ENCODE measurements around the gene OGDH.

OGDH gene

DNA sequence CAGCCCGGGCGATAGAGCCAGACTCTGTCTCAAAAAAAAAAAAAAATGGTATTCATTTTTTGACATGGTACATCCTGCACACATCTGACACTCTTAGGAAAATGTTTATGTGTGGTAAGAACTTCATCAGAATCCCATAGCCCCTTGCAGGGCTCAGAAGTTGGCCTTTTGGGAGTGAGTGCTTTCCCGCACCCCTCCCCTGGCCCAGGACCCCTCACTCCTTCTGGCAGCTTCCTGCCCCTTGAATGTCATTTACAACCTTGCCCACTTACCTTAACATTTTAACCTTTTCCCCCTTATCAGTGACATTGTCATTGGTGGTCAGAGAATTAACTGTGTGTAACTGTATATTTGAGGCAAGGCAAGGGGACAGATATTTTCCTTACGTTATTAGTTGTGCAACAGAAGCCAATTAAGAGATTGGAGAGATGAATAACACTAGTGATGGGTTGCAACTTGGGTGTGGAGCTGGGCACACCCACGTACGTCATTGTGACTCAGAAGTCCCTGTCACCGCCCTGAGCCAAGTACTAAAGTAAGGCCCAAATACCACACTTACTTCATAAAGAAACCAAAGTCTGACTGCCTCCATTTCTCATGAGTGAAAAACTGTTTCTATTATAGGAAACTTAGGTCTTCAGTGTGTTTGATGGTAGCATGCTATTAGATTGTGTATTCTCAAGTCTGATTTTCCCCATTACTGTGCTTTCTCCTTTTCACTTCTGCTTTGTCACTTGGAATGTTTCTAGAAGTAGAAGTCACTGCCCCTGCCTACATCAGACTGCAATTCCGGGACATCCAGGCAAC, 31.6 kb downstream of the OGDH start:
- peak; percentile 69 for DNase-seq (ENCODE audit: low spot score)

DNA sequence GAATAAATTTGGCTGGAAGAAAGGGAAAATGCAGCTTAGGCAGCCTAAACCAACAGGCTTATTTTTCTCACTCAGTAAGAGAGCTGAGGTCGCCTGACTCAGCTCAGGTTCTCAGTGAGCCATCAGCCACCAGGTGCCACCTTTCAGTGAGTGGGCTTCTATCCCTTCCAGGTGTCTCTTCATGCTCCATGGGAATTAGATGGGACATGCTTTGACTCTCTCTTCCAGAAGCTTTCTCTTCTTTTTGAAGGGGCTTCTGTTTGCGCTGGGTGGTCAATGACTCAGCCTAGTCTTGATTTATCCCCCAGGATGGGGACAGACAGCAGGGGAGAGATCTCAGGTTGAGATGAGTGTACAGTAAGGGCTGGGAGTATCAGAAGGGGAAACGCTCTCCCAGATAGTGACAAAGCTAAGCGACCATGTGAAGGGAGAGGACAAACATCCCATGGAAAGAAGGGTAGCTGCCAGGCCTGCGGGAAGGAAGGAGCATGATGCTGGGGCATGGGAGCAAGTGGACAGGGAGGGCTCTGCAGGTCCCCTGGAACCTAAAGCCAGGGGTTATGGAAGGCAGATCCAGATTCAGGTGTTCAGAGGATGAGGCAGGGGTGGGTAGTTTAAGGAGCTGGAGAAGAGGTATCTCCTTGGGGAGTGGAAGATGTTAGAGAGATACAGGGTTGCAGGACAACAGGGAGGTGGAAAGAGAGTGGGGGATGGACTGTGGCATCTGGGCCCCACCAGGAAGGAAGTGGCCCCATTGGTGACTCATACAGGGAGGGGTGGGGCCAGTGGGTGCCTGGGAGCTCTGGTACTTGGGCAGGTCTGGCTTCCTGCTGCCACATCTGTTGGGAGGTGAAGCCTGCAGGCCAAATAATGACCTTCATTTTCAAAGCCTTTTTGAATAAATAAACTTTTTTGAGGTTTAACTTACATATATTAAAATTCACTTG, 32.5 kb downstream of the OGDH start:
- peak; percentile 91 for DNase-seq (ENCODE audit: low spot score)

DNA sequence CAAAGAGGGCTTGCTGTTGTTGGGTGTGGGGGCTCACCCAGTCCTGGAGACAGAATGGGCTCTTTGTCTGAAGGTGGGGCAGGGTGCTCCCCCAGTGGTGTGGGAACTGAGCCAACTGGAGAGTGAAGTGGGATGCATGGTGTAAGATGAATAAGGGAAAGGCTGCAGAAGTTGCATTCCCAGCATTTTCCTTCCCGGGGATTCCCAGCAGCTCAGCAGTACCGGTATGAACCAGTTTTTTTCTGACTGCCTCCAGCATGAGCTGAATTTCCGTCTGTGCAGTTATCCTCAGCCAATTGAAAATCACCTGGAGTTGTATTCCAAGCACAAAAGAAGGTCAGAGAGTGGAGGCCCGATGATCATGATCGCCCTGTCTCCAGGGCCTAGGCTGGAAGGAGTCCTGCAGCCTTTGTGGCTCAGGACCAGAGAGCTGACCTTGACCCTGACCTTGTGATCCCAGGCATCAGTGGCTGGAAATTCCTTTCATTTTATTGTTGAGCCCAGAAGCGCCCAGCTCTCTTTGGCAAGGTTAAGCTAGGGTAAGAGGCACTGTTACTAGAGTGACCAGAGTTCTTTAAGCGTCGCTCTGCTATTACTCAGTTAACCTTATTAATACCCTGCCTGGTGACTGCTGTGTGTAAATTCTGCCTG, 33.4 kb downstream of the OGDH start:
- peak; percentile 97 for DNase-seq (ENCODE audit: low spot score)

DNA sequence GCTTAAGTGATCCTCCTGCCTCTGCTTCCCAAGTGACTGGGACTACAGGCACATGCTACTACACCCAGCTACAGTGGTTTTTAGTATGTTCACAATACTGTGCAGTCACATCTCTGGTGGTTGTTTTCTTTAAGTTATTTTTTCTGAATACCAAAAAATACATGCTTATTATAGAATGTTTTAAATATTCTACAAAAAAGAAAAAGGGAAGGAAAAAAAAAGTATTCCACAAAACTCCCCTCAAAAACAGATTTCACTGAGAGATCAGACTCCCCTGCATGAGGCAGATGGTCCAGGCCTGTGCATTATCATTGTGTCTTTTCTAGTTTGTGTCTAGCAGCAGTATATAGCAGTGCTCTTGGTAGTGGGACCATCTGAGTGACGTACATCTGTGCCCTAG, 36.8 kb downstream of the OGDH start:
- no peak for DNase-seq (ENCODE audit: low spot score)

DNA sequence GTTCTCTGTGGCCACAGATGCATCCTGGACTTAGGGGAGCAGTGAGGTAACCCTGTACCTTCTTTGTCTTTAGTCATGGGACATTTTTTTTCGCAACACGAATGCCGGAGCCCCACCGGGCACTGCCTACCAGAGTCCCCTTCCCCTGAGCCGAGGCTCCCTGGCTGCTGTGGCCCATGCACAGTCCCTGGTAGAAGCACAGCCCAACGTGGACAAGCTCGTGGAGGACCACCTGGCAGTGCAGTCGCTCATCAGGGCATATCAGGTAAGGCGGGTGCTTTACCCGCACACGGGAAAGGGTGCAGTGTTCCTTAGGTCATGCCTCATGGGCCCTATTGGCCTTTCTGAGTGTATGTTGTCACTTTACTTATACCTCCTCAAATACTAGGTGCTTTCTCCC, 38.8 kb downstream of the OGDH start:
- no peak for DNase-seq (ENCODE audit: low spot score)

DNA sequence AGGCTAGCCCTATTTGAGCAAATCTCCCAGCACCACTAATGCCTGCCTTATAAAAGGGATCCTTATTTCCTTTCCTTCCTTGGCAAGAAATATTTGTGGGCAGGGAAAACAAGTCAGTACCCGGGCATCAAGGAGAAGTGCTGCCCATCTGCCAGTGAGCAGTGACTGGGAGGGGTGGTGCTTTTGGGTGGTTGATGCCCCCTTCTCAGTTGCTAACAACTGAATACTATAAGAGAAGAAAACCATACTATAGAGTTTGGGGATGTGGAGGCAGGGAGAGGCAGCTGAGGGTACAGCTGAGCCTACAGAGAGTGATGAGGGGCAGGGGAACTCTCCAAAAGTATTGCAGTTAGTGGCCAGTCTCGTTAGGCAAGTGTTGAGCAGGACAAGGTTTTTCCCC, 39.3 kb downstream of the OGDH start:
- DNase-seq (ENCODE audit: low spot score): no peak

DNA sequence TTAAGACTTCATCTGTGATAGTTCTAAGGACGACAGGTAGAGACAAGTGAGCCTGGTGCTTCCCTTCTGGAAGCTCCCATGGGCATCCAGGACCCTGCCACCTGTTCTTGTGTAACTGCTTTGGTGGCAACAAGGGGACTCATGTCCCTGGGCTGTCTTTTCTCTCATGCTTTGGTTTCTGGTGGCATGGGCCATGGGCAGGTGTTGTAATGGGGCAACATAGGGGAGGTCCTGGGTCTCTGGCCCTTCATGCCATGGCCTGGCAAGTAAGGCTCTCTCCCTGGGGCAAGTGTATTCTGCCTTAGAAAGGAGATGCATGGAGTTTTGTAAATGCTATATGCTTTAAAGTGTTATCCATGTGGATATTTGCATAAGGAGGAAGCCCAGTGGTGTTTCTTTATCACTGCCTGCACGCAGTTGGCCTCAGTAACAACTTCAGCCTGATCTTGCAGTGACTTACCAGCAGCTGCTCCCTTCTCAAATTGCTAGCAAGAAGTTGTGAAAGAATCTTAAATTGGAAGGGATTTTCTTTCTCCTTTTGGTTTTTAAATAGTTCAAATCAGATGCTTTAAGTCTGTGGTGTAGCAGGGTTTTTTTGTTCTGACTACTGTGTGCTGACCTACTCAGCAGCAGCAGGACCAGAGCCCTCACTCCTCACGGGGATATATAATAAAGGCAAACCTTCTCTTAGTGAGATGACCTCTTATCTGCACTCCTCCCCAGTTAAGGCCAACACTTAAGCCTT, 39.9 kb downstream of the OGDH start:
- no peak for DNase-seq (ENCODE audit: low spot score)

DNA sequence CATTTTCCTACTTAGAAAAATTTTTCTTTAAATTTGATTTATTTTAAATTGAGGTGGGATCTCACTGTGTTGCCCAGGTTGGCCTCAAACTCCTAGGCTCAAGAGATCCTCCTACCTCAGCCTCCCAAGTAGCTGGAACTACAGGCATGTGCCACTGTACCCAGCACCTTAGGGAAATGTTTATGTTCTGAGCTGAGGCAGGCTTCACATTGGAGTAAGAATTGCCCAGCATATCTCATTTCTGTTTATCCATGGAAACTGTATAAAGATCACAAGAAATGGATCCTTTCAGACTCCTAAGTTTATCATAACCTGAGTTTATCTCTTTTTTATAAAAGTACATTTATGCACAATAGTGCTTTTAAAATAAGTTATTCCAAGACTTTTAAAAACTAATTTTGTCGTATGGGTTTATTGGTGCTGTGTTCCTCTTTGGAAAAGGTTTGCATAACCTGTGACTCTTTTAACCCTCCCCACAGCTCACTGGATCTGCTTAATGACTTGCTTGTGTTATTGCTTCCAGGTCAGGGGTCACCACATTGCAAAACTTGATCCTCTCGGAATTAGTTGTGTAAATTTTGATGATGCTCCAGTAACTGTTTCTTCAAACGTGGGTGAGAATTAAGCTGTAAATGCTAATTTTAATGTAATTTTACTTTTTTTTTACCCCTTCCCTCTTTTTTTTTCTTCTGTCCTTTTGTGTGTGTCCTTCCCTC, 40.7 kb downstream of the OGDH start:
- DNase-seq (ENCODE audit: low spot score): no peak

DNA sequence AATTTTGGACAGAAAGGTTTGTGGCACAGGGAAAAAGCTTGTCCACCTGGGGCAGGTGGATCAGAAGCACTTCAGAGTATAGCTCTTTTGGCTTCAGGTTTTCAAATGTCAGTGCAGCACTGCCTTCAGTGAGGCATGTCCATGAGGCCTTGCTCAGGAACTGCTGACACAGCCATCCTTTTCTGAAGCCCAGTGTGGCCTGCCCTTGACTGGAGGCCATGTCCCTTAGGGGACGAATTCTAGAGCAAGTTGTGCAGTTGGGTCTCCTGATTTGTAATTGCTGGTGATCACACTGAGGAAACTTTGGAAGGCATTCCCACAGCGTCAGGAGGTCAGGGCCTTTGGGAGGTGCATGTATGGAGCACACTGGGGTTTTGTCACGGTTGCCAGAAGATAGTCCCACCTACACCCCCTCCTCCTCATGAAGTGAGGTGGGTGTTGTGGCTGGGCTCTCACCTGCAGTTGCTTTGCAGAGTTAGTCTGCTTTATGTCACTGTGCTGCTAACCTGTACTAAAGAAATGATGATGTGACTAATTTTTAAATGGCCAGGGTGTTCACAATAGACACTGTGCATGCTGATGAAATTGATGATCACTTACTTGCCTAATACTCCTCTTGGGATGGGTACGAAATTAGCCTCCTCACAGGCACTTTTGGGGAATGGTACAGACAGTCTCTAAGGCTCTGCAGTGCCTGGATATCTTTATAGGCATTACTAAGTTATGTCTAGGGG, 41.7 kb downstream of the OGDH start:
- no peak for DNase-seq (ENCODE audit: low spot score)

DNA sequence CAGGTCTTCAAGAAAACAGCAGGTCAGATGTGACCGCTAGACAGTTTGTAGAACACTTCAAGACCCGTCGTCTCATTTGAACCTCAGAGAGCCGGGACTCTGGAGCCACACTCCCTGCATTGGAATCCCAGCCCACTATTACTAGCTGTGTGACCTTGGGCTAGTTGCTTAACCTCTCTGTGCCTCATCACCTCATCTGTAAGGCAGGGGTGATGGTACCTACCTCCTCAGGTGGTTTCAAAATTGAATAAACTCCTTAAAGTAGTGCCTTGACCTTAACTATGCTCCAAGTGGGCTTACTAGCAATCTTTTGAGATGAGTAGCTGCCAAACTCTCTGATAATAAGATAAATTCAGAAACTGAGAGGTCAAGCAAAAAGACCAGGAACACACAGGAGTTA, 43.8 kb downstream of the OGDH start:
- DNase-seq (ENCODE audit: low spot score): no peak

DNA sequence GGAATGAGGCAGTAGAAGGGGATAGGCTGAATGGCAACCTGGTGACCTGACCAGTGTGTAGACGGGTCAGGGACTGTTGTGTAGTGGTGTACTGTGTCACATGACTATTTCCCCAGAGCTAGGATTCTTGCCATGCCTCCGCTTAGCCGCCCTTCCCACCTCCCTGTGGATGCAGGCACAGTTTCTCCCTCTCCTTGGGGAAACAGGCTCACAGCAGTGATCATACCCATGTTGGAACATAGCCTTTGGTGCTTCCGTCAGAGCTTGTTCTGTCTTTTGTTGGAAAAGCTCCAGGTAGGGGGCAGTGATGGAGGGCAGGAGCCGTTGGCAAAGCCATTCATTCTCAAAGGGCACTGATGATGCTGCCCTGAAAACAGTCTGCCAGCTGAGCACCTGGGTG, 44.3 kb downstream of the OGDH start:
- DNase-seq (ENCODE audit: low spot score): no peak

DNA sequence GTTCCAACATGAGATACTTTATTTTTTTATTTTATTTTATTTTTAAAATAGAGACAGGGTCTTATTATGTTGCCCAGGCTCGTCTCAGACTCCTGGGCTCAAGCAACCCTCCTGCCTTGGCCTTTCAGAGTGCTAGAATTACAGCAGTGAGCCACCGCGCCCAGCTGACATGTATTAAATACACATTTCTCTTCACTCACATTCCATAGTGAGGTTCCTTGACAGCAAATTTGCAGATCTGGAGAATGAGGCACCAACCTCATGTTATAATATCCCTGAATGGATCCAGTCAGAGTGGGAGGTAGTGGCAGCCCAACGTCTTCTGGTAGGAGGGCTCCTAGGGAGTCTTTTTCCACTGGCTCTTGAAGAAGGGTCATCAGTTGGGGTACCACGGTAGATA, 46.1 kb downstream of the OGDH start:
- no peak for DNase-seq (ENCODE audit: low spot score)

DNA sequence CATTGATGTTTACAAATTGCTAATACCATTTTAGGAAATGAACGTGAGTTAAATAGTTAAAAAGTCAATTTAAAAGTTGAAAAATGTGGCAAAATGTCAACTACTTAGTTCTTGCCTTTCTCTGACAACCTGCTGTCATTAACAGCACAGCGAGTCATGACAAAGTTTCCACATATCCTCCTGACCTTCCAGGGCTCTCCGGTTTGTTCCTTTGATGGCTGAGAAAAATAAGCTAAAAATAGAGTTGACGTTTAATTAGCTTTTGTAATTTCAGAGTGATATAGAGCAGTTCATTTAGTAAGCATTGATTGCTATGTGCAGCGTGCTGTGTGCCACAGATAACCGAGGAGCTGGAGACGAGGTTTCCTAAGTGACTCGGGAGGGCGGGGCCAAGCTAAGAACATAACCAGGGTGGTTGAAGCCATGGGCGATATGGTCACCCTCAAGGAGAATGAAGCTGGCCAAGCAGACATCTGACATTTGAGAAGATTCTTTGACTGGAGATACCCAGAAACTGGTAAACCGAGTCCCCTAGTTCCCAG, 47.9 kb downstream of the OGDH start:
- no peak for DNase-seq (ENCODE audit: low spot score)

DNA sequence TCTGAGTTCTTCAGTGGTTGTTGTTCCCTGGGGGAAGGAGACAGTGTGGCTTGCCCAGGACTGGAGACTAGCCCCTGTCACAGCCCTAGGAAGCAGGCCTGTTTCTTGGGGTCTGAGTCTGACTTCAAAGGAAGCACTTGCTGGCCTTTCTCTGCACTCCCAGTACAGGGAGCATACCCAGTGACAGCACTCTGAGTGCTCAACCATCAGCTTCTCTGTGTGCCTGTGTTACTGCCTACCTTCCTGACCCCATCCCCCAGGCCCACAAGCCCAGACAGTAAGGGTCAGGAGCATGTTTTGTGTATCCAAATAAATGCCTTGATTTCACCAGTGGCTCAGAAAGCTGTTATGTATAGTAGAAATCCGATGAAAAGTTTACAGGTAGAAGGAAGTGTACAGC, 48.9 kb downstream of the OGDH start:
- no peak for DNase-seq (ENCODE audit: low spot score)

DNA sequence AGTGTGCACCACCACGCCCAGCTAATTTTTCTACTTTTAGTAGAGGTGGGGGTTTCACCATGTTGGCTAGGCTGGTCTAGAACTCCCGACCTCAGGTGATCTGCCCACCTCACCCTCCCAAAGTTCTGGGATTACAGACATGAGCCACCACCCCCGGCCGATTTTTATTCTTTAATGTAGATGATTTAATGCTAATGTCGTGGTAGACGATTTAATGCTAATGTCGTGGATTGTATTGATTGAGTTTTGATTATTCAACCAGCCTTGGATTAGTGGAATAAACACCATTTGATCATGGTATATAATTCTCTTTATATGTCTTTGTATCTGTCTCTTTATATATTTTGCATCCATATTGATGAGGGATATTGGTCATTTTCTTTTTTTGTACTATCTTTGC, 52.6 kb downstream of the OGDH start:
- DNase-seq (ENCODE audit: low spot score): no peak

DNA sequence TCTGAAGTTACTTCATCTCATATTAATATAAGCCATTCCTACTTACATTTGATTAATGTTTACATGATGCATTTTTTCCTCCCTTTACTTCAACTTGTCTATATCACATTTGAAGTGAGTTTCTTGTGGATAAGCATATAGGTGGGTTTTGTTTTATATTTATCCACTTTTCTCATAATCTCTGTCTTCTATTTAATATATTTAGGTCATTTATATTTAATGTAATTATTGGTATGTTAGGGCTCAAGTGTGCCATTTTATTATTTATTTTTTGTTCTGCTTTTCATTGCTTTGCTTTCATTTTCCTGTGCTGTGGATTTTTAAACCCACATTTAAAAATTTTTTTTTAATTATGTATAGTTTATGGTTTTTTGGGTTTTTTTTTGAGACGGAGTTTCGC, 54.8 kb downstream of the OGDH start:
- no peak for DNase-seq (ENCODE audit: low spot score)

DNA sequence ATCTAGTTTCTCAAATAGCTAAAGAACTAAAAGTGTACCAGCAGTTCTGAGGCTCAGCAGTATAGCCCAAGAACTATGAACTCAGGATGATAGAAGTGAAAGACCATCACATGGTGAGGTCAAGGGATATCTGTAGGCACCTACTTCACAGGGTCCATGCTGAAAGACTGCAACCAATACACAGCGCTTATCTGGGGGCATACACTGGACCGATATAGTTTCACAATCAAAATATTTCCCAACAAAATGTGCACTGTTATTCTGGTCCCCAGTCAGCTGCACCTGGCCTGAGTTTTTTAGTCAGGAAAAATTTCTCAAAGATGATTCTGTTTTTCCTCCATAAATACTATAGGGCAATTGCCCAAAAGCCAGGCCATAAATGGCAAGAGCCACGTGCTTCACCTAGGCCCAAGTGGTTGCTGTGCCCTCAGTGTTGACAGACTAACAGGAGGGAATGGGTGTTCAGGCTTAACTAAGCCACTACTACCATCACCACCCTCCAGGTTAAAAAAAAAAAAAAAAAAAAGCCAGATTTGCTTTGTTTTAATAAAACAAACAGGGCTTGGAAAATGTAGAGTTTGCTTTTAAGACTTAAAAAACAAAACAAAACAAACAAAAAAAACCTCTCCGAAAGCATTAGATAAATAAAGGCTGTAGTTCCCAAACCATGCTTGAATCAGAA, 58.5 kb downstream of the OGDH start:
- no peak for DNase-seq (ENCODE audit: low spot score)

DNA sequence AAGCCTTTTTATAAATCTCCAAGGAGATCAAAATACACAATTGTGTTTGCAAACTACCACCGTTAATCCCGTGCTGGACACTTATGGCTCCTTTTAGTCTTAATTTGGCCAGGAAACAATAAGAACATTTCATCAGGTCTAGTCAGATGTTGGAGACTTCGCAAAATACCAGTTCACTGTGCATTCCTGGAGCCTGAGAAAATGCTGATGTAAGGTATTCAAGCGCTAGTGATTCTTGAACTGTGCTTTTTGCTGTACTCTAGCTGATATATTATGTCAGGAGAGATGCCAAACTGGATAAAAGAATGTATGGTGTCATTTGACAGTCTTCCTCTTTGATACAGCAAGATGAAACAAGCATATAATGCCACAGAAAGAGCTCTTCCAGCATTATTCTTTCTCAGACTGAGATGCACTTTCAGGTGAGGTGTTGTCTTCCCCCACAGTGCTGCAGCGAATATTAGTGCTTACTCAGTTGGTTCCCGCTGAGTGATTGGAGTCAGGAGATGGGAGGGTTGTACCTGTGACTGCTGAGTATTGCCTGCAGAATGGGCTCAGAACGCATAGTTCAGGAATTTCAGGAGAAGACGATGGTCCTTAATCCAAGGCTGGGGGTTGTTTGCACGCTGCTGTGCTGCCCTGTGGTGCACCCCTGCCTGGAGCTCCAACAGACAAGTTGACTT, 59.2 kb downstream of the OGDH start:
- DNase-seq (ENCODE audit: low spot score): peak; percentile 45

DNA sequence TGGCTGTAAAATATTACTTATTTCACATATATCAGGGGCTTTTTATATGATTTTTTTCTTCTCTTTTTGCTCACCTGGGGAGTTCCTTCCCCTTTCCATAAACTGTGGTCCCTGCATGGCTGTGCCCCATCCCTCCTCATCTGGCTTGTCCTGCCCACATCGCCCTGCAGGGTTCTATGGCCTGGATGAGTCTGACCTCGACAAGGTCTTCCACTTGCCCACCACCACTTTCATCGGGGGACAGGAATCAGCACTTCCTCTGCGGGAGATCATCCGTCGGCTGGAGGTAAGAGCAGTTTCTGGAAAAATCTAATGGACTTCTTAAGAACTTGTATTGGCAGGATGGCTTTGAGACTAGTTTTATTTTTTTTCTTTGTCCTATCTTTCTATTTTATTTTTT, 60.1 kb downstream of the OGDH start:
- no peak for DNase-seq (ENCODE audit: low spot score)
